AG04450 (cell line): ENCODE measurements around the gene BANF2. TPM values are rescaled to one million over a fixed set of nuclear protein-coding genes. Genes with fewer than 3 reads are reported as not detected.

Experiments
- CTCF ChIA-PET: fragments of 300-600, 350-600 bp; formaldehyde crosslinking; extraction: SDS; loops from one replicate; lab custom pipeline; 2022; ENCODE audit warnings: antibody characterized with exemption, inconsistent platforms; lab: Charles Lee
- POLR2A ChIA-PET: fragments of 350-600 bp; formaldehyde crosslinking; extraction: SDS; loops from one replicate; lab custom pipeline; 2021; ENCODE audit warnings: antibody characterized with exemption, inconsistent platforms; lab: Yijun Ruan, JAX
- DNase-seq: peaks from one replicate; pipeline ENCODE4 v3.0.0-alpha.2; 2011; ENCODE audit warnings: low read depth, low spot score
- H3K27ac ChIP-seq: one replicate; pipeline ENCODE4 v1.5.1; 2012; ENCODE audit warnings: low read depth, low read length, control low read depth
- H3K27me3 ChIP-seq: one replicate; pipeline ENCODE4 v1.6.0; 2012; ENCODE audit warnings: low read length; ENCODE audit not compliant: control insufficient read depth, insufficient read depth
- H3K4me3 ChIP-seq: 2 replicates; pipeline ENCODE4 v1.5.1; 2011; ENCODE audit warnings: mild to moderate bottlenecking, low read depth, low read length, control low read depth
- H3K9me3 ChIP-seq: 2 replicates; pipeline ENCODE4 v1.5.1; 2012; ENCODE audit warnings: low read length; ENCODE audit not compliant: control insufficient read depth, insufficient read depth
- polyA plus RNA-seq: library from polyadenylated mRNA; depleted of rRNA; stranded (reverse); fragments of >200 nt; gene quantifications from 2 replicates; pipeline ENCODE4 v1.2.3, GENCODE V29; 2011
- TF ChIP-seq, protein P1 (sequence below): IDR thresholded peaks from 2 replicates; pipeline ENCODE4 v1.5.1; 2011; ENCODE audit warnings: low read depth, low read length, control low read depth, inconsistent platforms

BANF2 gene
- polyA plus RNA-seq, 1 experiment, result not detected

GRCh38 chr20:17730071-17730470 lies 30.3 kb downstream of the BANF2 start:
- H3K27me3 ChIP-seq, result peaks cover 8% of the 10 kb centered on the region
- H3K9me3 ChIP-seq, result no peaks in the 10 kb centered on the region
- H3K4me3 ChIP-seq, result no peak overlapping the region
- no peak overlapping the region for H3K27ac ChIP-seq
- TF ChIP-seq, protein P1, sequence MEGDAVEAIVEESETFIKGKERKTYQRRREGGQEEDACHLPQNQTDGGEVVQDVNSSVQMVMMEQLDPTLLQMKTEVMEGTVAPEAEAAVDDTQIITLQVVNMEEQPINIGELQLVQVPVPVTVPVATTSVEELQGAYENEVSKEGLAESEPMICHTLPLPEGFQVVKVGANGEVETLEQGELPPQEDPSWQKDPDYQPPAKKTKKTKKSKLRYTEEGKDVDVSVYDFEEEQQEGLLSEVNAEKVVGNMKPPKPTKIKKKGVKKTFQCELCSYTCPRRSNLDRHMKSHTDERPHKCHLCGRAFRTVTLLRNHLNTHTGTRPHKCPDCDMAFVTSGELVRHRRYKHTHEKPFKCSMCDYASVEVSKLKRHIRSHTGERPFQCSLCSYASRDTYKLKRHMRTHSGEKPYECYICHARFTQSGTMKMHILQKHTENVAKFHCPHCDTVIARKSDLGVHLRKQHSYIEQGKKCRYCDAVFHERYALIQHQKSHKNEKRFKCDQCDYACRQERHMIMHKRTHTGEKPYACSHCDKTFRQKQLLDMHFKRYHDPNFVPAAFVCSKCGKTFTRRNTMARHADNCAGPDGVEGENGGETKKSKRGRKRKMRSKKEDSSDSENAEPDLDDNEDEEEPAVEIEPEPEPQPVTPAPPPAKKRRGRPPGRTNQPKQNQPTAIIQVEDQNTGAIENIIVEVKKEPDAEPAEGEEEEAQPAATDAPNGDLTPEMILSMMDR, result no peak
- POLR2A ChIA-PET, result no interaction called here
- DNase-seq, result no peak
- CTCF ChIA-PET, result no interaction called here

DNA sequence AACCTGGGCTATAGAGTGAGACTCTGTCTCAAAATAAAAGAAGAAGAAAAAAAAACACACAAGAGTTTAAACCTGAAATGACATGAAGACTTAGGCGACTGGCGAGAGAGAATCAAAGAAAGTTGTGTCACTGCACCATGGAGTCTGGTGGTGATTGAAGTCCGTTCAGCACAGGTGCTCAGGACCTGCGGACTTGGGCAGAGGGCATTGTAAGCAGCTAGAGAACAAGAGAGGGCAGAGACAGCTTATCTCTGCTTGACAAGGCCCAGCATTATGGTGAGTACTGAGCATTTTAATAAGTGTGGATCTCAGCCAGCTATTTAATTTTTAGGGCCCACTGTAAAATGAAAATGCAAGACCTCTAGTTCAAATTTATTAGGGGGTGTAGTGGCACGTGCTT lies 31.5 kb downstream of the BANF2 start:
- no peak for DNase-seq
- ChIA-PET POLR2A (no interaction called here), CTCF (interaction anchor here (0.6 kb wide), 1 partner anchor 225 kb away, joined by 4 read pairs; no protein-coding TSS in a partner anchor)
- H3K27ac ChIP-seq, result no peak overlapping the region
- H3K4me3 ChIP-seq, result no peak overlapping the region
- H3K27me3 ChIP-seq, result peaks cover 6% of the 10 kb centered on the region
- H3K9me3 ChIP-seq, result peaks cover 3% of the 10 kb centered on the region
- TF ChIP-seq, protein P1, result no peak

DNA sequence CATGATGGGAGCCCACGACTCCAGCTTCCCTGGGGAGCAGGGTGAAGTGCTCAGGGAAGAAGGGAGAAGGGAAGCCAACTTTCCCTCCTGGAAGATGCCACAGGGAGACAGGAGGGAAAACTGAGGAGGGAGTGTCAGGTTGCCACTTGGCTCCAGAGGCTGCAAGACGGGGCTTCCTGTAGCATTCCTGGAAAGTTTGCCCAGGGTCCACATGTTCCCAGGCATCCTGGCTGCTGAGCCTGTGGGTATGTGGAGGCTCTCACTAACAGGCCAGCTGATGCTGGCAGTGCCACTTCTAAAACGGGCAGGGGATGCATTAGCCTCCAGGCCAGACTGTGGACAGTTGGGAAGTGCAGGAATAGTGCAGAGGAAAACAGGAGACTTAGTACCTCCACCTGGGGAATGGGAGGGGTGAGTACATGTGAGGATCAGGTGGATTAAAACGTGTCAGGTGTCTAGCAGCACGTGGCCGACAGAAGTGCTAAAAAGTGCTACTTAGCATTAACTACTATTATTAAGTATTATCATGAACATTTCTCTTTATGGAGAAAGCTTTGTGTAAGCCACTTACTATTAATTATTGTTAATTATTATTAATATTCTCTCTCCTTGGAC lies 33.2 kb downstream of the BANF2 start:
- CTCF ChIA-PET, result interaction anchor here (1.0 kb wide), 1 partner anchor 50 kb away, joined by 4 read pairs; no protein-coding TSS in a partner anchor
- DNase-seq, result no peak
- Histone ChIP-seq H3K27me3 (peaks cover 3% of the 10 kb centered on the region), H3K27ac (no peak overlapping the region), H3K9me3 (peaks cover 4% of the 10 kb centered on the region), H3K4me3 (no peak overlapping the region)
- TF ChIP-seq, protein P1, result no peak
- POLR2A ChIA-PET, result no interaction called here

DNA sequence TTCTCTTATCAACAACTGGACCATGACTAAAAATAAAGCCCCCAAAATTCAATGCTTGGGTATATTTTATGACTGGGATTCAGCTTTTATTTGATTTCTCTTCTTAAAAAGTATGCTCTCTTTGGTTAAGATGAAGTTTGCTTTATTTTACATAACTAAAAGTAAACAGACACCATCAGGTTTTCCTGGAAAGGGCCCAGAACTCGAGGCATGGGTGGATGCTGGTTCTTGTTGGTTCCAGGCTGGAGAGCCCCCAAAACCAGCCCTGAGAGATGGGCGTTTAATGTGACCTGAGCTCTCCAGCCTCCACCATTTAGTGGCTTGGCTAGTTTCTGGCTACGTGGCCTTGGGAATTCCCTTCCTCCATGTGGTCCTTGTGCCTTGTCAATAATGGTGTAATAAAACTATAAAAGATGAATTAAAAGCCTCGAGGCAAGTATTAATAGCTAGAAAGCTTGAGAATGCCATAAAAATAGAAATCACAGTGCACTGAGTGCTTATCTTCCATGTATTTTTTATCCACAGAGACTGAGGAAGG lies 34.1 kb downstream of the BANF2 start:
- TF ChIP-seq, protein P1, result no peak
- H3K27ac ChIP-seq, result no peak overlapping the region
- no peak for DNase-seq
- H3K9me3 ChIP-seq, result peaks cover 4% of the 10 kb centered on the region
- ChIA-PET POLR2A (no interaction called here), CTCF (interaction anchor here (1.0 kb wide), 2 partner anchors 51 to 204 kb away, joined by 3 to 4 read pairs; no protein-coding TSS in a partner anchor)
- H3K4me3 ChIP-seq, result no peak overlapping the region
- H3K27me3 ChIP-seq, result peaks cover 3% of the 10 kb centered on the region

GRCh38 chr20:17734374-17734773 lies 34.6 kb downstream of the BANF2 start:
- ChIA-PET CTCF (interaction anchor here (1.0 kb wide), 1 partner anchor 203 kb away, joined by 3 read pairs; no protein-coding TSS in a partner anchor), POLR2A (no interaction called here)
- TF ChIP-seq, protein P1, result no peak

More at GRCh38 chr20:17734374-17734773, 34.6 kb downstream of the BANF2 start:
- H3K27ac ChIP-seq, result no peak overlapping the region
- H3K4me3 ChIP-seq, result no peak overlapping the region
- no peaks in the 10 kb centered on the region for H3K27me3 ChIP-seq
- DNase-seq, result no peak
- peaks cover 4% of the 10 kb centered on the region for H3K9me3 ChIP-seq
